KMS-11 (cell line): ENCODE results near the gene GHDC.
A peak's percentile ranks its signal among the peaks of the same experiment; 100 is the strongest.

Experiments used
- H2AFZ ChIP-seq: fragments of 200-600 bp; sonication (generic); 2 replicates; pipeline ENCODE4 v1.6.1; 2016; ENCODE audit warnings: antibody characterized with exemption, mixed run types, low read depth
- H3K27ac ChIP-seq: fragments of 200-600 bp; sonication (generic); 2 replicates; pipeline ENCODE4 v1.6.1; 2016; ENCODE audit warnings: mild to moderate bottlenecking, mixed run types
- H3K27me3 ChIP-seq: fragments of 200-600 bp; sonication (generic); 2 replicates; pipeline ENCODE4 v1.6.1; 2017; ENCODE audit warnings: mild to moderate bottlenecking, low read depth, mixed run types, moderate library complexity; ENCODE audit not compliant: insufficient read depth
- H3K36me3 ChIP-seq: fragments of 200-600 bp; sonication (generic); 2 replicates; pipeline ENCODE4 v1.6.1; 2017; ENCODE audit warnings: mild to moderate bottlenecking, mixed run types; ENCODE audit not compliant: insufficient read depth
- H3K4me1 ChIP-seq: fragments of 200-600 bp; sonication (generic); 2 replicates; pipeline ENCODE4 v1.6.1; 2016; ENCODE audit warnings: mild to moderate bottlenecking, low read depth, mixed run types; ENCODE audit not compliant: poor library complexity, severe bottlenecking
- H3K4me2 ChIP-seq: fragments of 200-600 bp; sonication (generic); 2 replicates; pipeline ENCODE4 v1.7.0; 2016; ENCODE audit warnings: mild to moderate bottlenecking, mixed run types
- H3K4me3 ChIP-seq: fragments of 200-600 bp; sonication (generic); IDR thresholded peaks from 2 replicates; pipeline ENCODE4 v1.6.1; 2017; ENCODE audit warnings: low read depth, low read length, mixed read lengths; ENCODE audit not compliant: insufficient read depth
- H3K79me2 ChIP-seq: fragments of 200-600 bp; sonication (generic); 2 replicates; pipeline ENCODE4 v1.6.1; 2016; ENCODE audit warnings: low read depth, mixed run types; ENCODE audit not compliant: insufficient read depth
- H3K9ac ChIP-seq: fragments of 200-600 bp; sonication (generic); 2 replicates; pipeline ENCODE4 v1.6.1; 2016; ENCODE audit warnings: mild to moderate bottlenecking, mixed run types
- H4K20me1 ChIP-seq: fragments of 200-600 bp; sonication (generic); 2 replicates; pipeline ENCODE4 v1.6.1; 2016; ENCODE audit warnings: mild to moderate bottlenecking, mixed run types; ENCODE audit not compliant: insufficient read depth
- CTCF ChIP-seq: fragments of 200-600 bp; sonication (generic); conservative IDR thresholded peaks from 2 replicates; pipeline ENCODE4 v1.6.1; 2017; ENCODE audit warnings: low read depth, mild to moderate bottlenecking, antibody characterized with exemption, low read length, moderate library complexity, mixed read lengths

The GHDC gene

GRCh38 chr17:42181851-42182207, 12.5 kb downstream of the GHDC start:
- Histone ChIP-seq H3K79me2 (no peaks in the 10 kb centered on the region), H2AFZ (peak overlapping the region; percentile 45; the same call in 1 of the 2 replicates), H4K20me1 (no peaks in the 10 kb centered on the region), H3K27ac (no peak overlapping the region), H3K4me1 (peaks cover 70% of the 10 kb centered on the region), H3K36me3 (no peaks in the 10 kb centered on the region), H3K4me3 (no peak overlapping the region), H3K9ac (no peak overlapping the region), H3K4me2 (peak overlapping the region; percentile 86), H3K27me3 (peaks cover 7% of the 10 kb centered on the region)
- TF ChIP-seq CTCF, result no peak

- no peaks in the 10 kb centered on the region for H3K79me2 ChIP-seq
- H3K4me2 ChIP-seq, result peak within 1 kb of the TSS; percentile 79
- no peak within 1 kb of the TSS for H3K4me3 ChIP-seq
- no peaks in the 10 kb centered on the region for H4K20me1 ChIP-seq
- H2AFZ ChIP-seq, result peak within 1 kb of the TSS; percentile 45
- peak; percentile 82 for TF ChIP-seq CTCF
- H3K9ac ChIP-seq, result no peak within 1 kb of the TSS
- H3K36me3 ChIP-seq, result no peaks in the 10 kb centered on the region
- H3K27ac ChIP-seq, result no peak within 1 kb of the TSS
- peaks cover 7% of the 10 kb centered on the region for H3K27me3 ChIP-seq
- H3K4me1 ChIP-seq, result peaks cover 66% of the 10 kb centered on the region
Observed at GRCh38 chr17:42180922-42181850, 13.1 kb downstream of the GHDC start, which contains the start of gene KCNH4. Gene KCNH4, minus strand, starts transcription at chr17:42181142. Its CDS starts 197 bp downstream, at chr17:42180945.

- H2AFZ ChIP-seq, result peak overlapping the region; percentile 45; the same call in 1 of the 2 replicates
- TF ChIP-seq CTCF, result no peak
- no peak overlapping the region for H3K9ac ChIP-seq
- peak overlapping the region; percentile 79 for H3K4me2 ChIP-seq
- H3K27me3 ChIP-seq, result peaks cover 7% of the 10 kb centered on the region
- H3K4me3 ChIP-seq, result no peak overlapping the region
- no peaks in the 10 kb centered on the region for H4K20me1 ChIP-seq
- no peak overlapping the region for H3K27ac ChIP-seq
- peaks cover 58% of the 10 kb centered on the region for H3K4me1 ChIP-seq
- H3K79me2 ChIP-seq, result no peaks in the 10 kb centered on the region
- no peaks in the 10 kb centered on the region for H3K36me3 ChIP-seq
Observed at GRCh38 chr17:42180411-42180921, 13.8 kb downstream of the GHDC start.

GRCh38 chr17:42179911-42180410, 14.3 kb downstream of the GHDC start:
- Histone ChIP-seq H3K4me3 (no peak overlapping the region), H3K27me3 (peaks cover 7% of the 10 kb centered on the region), H2AFZ (no peak overlapping the region), H3K4me1 (peaks cover 53% of the 10 kb centered on the region), H3K4me2 (no peak overlapping the region), H3K79me2 (no peaks in the 10 kb centered on the region), H4K20me1 (no peaks in the 10 kb centered on the region), H3K27ac (no peak overlapping the region), H3K36me3 (no peaks in the 10 kb centered on the region), H3K9ac (no peak overlapping the region)
- no peak for TF ChIP-seq CTCF
